ENCODE results near the gene EIF4G3. TPM values are rescaled to one million over a fixed set of nuclear protein-coding genes. Genes with fewer than 3 reads are reported as not detected.

Gene EIF4G3
- total RNA-seq, 1 experiment from 2014 or later = 55.4 TPM

DNA sequence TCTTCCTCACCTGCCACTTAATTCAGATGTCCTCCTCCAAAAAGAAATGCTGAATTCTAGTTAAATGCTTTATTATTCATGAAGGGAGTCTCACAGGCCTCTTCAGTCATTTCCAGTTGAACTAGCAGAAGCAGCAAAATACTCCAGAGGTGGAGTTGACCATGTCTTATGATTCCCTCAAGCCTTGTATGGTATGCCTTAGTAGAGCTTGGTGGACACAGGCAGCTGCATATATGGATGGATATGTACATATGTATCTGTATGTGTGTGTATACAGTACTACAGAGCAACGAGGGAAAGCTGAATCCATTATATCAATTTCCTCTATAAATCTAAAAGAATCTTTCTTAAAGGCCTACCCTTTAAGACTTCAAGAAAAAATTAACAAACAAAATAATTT is 306.0 kb downstream of the EIF4G3 start:
- Mint-ChIP-seq H3K27ac (ENCODE audit: unreplicated experiment) (no peak overlapping the region), H3K4me1 (ENCODE audit: low read depth, unreplicated experiment) (peaks cover 6% of the 10 kb centered on the region), H3K9me3 (ENCODE audit: unreplicated experiment) (no peaks in the 10 kb centered on the region), H3K36me3 (ENCODE audit: insufficient read depth, unreplicated experiment) (peaks cover 13% of the 10 kb centered on the region), H3K27me3 (ENCODE audit: insufficient read depth, unreplicated experiment) (no peaks in the 10 kb centered on the region), H3K4me3 (ENCODE audit: unreplicated experiment) (no peak overlapping the region)
- Histone ChIP-seq H3K27me3 (replicated peaks; ENCODE audit: control insufficient read depth, insufficient read depth, low read length) (no peaks in the 10 kb centered on the region), H3K36me3 (ENCODE audit: control insufficient read depth, insufficient read depth, low read length) (no peaks in the 10 kb centered on the region), H3K4me1 (no peaks in the 10 kb centered on the region), H3K4me3 (ENCODE audit: low read depth, low read length) (no peak overlapping the region), H3K9me3 (no peaks in the 10 kb centered on the region)
- CTCF ChIA-PET = no interaction called here
- no peak for DNase-seq
- no peak for TF ChIP-seq CTCF (IDR thresholded peaks at IDR 0.05; ENCODE audit: insufficient read depth in 1 of 2, low read depth in 1 of 2, low read length in 1 of 2, severe bottlenecking in 1 of 2, unreplicated experiment in 1 of 2)
- intact Hi-C loops (cut with micrococcal nuclease; ENCODE audit: unreplicated experiment) = no loop called here
- POLR2A ChIA-PET = no interaction called here
- BruUV-seq (replicated peaks) = no TSS peak

GRCh38 chr1:20868263-20868662 is 308.4 kb downstream of the EIF4G3 start:
- Histone ChIP-seq H3K9me3 (no peaks in the 10 kb centered on the region), H3K36me3 (ENCODE audit: control insufficient read depth, insufficient read depth, low read length) (no peaks in the 10 kb centered on the region), H3K4me1 (no peaks in the 10 kb centered on the region), H3K4me3 (ENCODE audit: low read depth, low read length) (no peak overlapping the region), H3K27me3 (replicated peaks; ENCODE audit: control insufficient read depth, insufficient read depth, low read length) (no peaks in the 10 kb centered on the region)
- H3K36me3 Mint-ChIP-seq (ENCODE audit: insufficient read depth, unreplicated experiment) = peaks cover 17% of the 10 kb centered on the region
- BruUV-seq (replicated peaks) = no TSS peak
- no peak for TF ChIP-seq CTCF (IDR thresholded peaks at IDR 0.05; ENCODE audit: insufficient read depth in 1 of 2, low read depth in 1 of 2, low read length in 1 of 2, severe bottlenecking in 1 of 2, unreplicated experiment in 1 of 2)
- intact Hi-C loops (cut with micrococcal nuclease; ENCODE audit: unreplicated experiment) = no loop called here
- H3K4me1 Mint-ChIP-seq (ENCODE audit: low read depth, unreplicated experiment) = peaks cover 6% of the 10 kb centered on the region
- no peak overlapping the region for H3K27ac Mint-ChIP-seq (ENCODE audit: unreplicated experiment)
- ChIA-PET POLR2A (no interaction called here), CTCF (no interaction called here)
- H3K9me3 Mint-ChIP-seq (ENCODE audit: unreplicated experiment) = no peaks in the 10 kb centered on the region
- DNase-seq = no peak
- no peaks in the 10 kb centered on the region for H3K27me3 Mint-ChIP-seq (ENCODE audit: insufficient read depth, unreplicated experiment)
- H3K4me3 Mint-ChIP-seq (ENCODE audit: unreplicated experiment) = no peak overlapping the region

DNA sequence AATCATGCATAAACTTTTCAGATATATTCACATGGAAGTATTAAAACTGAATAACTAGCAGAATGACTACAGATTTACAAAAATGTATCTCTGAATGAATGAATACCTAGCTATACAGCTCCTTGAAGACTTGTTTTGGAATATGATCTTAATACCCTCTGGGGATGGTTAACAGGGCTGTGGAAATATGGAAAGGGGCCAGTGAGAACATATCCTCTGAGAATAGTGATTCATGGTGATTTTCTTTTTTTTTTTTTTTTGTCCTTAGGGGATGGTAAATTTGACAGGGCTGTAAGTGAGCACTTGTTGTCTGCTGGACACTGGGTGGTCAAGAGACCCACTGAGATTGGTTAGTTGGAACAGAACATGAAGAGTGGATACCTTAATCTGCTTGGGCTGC is 308.9 kb downstream of the EIF4G3 start:
- H3K27me3 ChIP-seq (replicated peaks; ENCODE audit: control insufficient read depth, insufficient read depth, low read length) = no peaks in the 10 kb centered on the region
- H3K4me3 Mint-ChIP-seq (ENCODE audit: unreplicated experiment) = no peak overlapping the region
- no peaks in the 10 kb centered on the region for H3K9me3 ChIP-seq
- H3K9me3 Mint-ChIP-seq (ENCODE audit: unreplicated experiment) = no peaks in the 10 kb centered on the region
- no peak overlapping the region for H3K27ac Mint-ChIP-seq (ENCODE audit: unreplicated experiment)
- no peak for DNase-seq
- H3K36me3 ChIP-seq (ENCODE audit: control insufficient read depth, insufficient read depth, low read length) = no peaks in the 10 kb centered on the region
- H3K4me1 Mint-ChIP-seq (ENCODE audit: low read depth, unreplicated experiment) = peaks cover 6% of the 10 kb centered on the region
- ChIA-PET CTCF (no interaction called here), POLR2A (no interaction called here)
- peaks cover 19% of the 10 kb centered on the region for H3K36me3 Mint-ChIP-seq (ENCODE audit: insufficient read depth, unreplicated experiment)
- no peak for TF ChIP-seq CTCF (IDR thresholded peaks at IDR 0.05; ENCODE audit: insufficient read depth in 1 of 2, low read depth in 1 of 2, low read length in 1 of 2, severe bottlenecking in 1 of 2, unreplicated experiment in 1 of 2)
- H3K27me3 Mint-ChIP-seq (ENCODE audit: insufficient read depth, unreplicated experiment) = no peaks in the 10 kb centered on the region
- intact Hi-C loops (cut with micrococcal nuclease; ENCODE audit: unreplicated experiment) = no loop called here
- no peak overlapping the region for H3K4me3 ChIP-seq (ENCODE audit: low read depth, low read length)
- BruUV-seq (replicated peaks) = no TSS peak
- H3K4me1 ChIP-seq = no peaks in the 10 kb centered on the region
